GM19193 (cell line): ENCODE data around the gene ITFG1.

Experiments
- POLR2A ChIP-seq: IDR thresholded peaks from 4 replicates; pipeline ENCODE4 v1.6.1; 2011; ENCODE audit not compliant: insufficient read depth, insufficient read length; ENCODE audit errors: extremely low read depth

Gene ITFG1

DNA sequence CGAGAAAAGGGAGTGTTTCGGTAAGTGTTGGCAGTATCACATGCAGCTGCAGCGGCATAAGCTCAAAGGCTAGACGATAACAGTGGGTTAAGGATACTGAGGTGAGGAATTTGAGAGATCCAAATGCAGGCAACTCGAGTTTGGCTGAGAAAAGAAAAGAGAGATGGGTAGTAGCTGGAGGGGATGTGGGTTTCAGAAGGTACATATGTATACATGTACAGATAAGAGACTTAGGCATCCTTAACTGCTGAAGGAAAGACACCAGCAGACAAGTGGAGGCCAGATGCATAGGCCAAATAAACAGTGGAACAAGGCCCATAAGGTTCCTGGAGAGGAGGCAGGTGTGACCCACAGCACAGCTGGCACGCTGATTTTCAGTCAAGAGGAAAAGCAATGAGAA lies 230.6 kb downstream of the ITFG1 start:
- TF ChIP-seq POLR2A = no peak

- no peak for TF ChIP-seq POLR2A
Measured at GRCh38 chr16:47229053-47230050, 231.5 kb downstream of the ITFG1 start.

DNA sequence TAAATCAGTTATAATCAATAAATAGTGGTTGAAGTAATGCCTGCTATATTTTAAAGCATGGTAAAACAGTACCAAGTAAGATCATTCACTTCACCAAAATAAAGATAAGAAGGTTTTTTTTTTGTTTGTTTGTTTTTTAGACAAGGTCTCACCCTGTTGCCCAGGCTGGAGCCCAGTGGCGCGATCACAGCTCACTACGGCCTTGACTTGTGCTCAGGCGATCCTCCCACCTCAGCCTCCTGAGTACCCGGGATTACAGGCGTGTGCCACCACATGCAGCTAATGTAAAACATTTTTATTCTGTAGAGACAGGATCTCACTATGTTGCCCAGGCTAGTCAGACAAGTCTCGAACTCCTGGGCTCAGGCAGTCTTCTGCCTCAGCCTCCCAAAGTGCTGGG lies 232.6 kb downstream of the ITFG1 start:
- no peak for TF ChIP-seq POLR2A

DNA sequence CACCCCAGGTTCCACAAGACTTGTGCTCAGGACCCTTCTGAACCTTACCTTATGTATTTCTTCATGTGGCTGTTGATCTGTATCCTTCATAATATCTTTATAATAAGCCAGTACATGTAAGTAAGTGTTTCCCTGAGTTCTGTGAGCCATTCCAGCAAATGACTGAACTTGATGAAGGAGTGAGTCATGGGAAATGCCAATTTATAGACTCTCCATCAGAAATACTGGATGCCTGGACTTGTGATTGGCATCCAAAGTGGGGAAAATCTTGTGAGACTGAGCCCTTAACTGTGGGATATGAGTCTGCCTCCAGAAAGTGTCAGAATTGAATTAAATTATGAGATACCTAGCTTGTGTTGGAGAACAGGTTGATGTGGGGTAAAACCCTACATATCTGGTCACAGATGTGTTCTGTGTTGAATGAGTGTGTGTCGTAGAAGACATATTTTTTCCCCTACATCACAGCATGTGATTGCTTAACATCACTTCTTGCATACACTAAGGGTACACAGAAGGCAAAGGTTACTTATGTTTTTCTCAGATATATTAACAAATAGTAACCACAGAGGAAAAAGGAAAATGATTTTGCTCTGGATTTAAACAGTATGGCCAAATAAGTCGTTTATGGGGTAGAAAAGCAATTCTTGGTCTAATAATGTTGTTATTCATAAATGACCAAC lies 247.0 kb downstream of the ITFG1 start:
- TF ChIP-seq POLR2A = no peak

DNA sequence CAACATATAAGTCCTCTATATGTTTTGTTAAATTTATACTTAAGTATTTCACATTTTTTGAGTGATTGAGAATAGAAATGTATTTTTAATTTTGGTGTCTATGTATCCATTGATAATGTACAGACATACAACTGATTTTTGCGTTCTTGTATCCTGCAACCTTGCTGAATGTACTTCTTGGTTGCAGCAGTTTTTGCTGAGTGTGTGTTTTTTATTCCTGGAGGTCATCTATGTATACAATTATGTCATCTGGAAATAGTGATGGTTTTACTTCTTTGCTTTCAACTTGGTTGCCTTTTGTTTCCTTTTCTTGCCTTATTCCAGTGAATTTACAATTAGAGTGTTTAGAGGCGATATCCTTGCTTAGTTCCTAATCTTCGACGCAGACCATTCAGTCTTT lies 249.6 kb downstream of the ITFG1 start:
- no peak for TF ChIP-seq POLR2A

DNA sequence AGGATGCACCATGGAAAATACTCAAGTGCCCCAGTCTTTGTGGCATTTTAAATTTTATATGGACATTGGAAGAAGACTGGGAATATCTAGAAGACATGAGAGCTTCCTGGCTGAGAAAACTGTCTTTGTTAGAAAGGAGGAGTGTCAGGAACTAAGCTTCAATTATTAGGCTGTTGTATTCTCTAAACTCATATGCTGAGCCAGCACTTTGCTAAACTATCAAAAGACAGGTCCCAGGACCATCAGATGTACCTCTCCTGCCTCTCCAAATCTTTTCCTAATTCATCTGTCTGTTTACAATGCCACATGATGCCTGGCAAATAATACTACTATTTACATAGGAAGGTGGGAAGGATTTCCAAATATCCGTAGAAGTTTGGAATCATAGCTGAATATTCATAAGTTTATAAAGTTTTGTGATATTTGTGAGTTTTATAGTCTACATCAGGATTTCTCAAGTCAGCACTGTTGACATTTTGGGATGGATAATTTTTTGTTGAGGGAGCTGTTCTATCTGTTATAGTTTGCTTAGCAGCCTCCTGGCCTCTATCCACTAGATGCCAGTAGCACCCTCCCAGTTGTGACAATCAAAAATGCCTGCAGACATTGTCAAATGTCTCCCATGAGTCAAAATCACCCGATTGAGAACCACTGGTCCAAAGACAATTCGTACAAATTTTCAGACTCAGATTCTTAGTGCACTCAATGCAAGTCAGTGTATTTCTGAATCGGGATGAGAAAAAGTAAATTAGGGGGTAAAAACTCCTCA lies 255.9 kb downstream of the ITFG1 start:
- TF ChIP-seq POLR2A = no peak

- TF ChIP-seq POLR2A = no peak
Measured at GRCh38 chr16:47198180-47198575, 262.7 kb downstream of the ITFG1 start.

DNA sequence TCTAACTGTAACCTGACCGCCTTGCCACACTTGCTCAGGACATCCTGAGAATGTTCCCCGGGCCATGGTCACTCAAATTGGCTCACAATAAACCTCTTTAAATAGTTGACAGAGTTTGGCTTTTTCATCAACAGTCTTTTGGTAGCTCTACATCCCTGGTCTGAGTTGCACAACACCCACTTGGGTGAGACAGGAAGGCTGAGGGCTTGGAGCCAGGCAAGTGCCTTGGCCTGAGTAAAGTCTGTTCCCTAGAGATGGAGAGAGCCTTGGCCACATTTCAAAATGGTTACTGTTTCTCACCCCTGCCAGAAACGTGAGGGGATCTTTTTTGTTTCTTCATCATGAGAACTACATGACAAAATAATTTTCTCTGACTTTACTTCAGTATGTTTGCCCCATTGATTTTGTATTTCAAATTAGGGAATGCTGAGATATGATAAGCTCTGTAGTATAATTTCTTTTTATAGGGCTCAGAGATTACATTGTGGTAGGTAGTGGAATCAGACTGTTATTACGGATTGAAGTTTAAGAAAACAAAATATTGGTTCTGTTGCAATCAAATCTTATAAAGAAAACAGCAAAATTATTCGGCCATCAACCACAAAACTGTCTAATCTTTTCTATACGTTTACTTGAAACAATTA lies 263.2 kb downstream of the ITFG1 start:
- no peak for TF ChIP-seq POLR2A

- TF ChIP-seq POLR2A = no peak
Measured at GRCh38 chr16:47196457-47196856, 264.4 kb downstream of the ITFG1 start.

- TF ChIP-seq POLR2A = no peak
Measured at GRCh38 chr16:47182318-47182717, 278.5 kb downstream of the ITFG1 start.

- no peak for TF ChIP-seq POLR2A
Measured at GRCh38 chr16:47180073-47180472, 280.8 kb downstream of the ITFG1 start.

DNA sequence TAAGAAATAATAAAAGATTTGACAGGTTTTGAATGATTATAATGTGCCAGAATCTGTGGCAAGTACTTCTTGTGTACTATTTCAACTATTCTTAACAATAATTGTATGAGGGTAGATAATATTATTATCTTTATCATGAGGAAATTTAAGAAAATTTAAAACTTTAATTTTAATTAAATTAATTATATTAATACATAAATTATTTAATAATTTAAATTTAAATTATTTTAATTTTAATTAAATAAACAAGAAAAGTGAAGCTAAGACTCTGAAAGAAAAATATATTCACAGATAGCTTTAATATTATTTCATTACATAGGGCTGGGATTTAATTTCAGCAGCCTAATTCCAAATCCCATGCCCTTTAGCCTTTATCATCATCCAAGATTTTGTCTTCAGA lies 285.7 kb downstream of the ITFG1 start:
- no peak for TF ChIP-seq POLR2A

- no peak for TF ChIP-seq POLR2A
Measured at GRCh38 chr16:47162670-47163420, 298.0 kb downstream of the ITFG1 start.

GRCh38 chr16:47161464-47161863 lies 299.4 kb downstream of the ITFG1 start:
- TF ChIP-seq POLR2A = no peak

DNA sequence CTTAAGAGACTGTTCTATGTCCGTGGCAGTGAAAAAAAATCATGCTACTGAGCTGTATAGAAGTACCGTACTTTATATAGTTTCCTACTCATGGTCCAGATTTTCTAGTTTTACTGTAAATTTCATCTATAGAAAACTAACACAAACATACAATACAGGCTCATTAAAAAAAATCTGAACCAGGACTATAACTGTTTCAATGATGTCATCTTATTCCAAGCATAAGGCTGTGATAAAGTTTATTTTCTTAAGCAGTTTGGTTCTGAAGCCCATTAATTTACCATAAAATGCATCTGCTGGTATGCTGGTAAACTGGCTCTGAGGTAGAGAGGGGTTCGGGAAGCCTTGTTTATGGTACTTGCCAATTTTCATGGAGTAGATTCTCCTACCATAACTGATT lies 300.4 kb downstream of the ITFG1 start:
- TF ChIP-seq POLR2A = no peak

DNA sequence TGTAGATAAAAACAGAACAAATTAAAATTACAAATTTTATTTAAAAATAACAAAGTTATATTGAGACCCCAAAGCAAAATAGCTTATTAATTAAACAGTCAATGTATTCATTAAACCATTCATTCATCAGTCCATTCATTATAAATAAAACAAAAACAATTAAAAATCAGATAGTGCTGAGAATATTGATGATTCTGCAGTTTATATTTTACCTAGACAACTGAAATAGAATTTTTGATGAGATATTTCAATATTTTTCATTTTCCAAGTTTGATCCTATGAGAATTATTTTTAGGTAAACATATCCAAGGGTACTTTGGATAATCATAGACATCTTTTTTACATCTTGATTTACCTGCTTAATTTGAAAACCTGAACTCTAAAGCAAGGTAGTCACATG lies 301.9 kb downstream of the ITFG1 start:
- no peak for TF ChIP-seq POLR2A
